HAP-1 (cell line): ENCODE measurements around the gene VWA2.

ENCODE experiments used
- DNase-seq, 2 experiments: peaks; one replicate each; pipeline ENCODE4 v3.0.0-alpha.2; 2016 to 2020; ENCODE audit warnings: low spot score in 2 of 2
- H3K27me3 ChIP-seq: fragments of 250-450 bp; sonication (Bioruptor Pico); 2 replicates; pipeline ENCODE4 v1.5.1; 2020; ENCODE audit warnings: low read depth, mild to moderate bottlenecking, moderate library complexity
- H3K36me3 ChIP-seq: fragments of 250-450 bp; sonication (Bioruptor Pico); replicated peaks from 2 replicates; pipeline ENCODE4 v1.5.1; 2020; ENCODE audit warnings: mild to moderate bottlenecking
- H3K4me1 ChIP-seq: fragments of 250-450 bp; sonication (Bioruptor Pico); 2 replicates; pipeline ENCODE4 v1.5.1; 2020; ENCODE audit warnings: mild to moderate bottlenecking
- H3K4me3 ChIP-seq: fragments of 250-450 bp; sonication (Bioruptor Pico); 2 replicates; pipeline ENCODE4 v1.5.1; 2020; ENCODE audit warnings: mild to moderate bottlenecking, moderate library complexity
- H3K9me3 ChIP-seq: fragments of 250-450 bp; sonication (Bioruptor Pico); 2 replicates; pipeline ENCODE4 v1.5.1; 2020; ENCODE audit warnings: mild to moderate bottlenecking, moderate library complexity
- in situ Hi-C: fragments of 300-500 bp; cut with MboI; formaldehyde crosslinking; loops from 3 replicates; pipeline ENCODE4 v1.14.3; 2020; ENCODE audit warnings: low sequenced_read_pairs, inconsistent platforms, mixed read lengths

VWA2 gene

GRCh38 chr10:114301951-114302710, 63.1 kb downstream of the VWA2 start:
- H3K9me3 ChIP-seq = no peaks in the 10 kb centered on the region
- H3K4me1 ChIP-seq = peaks cover 4% of the 10 kb centered on the region; the same call in 1 of the 2 replicates
- no peaks in the 10 kb centered on the region for H3K36me3 ChIP-seq
- no peaks in the 10 kb centered on the region for H3K27me3 ChIP-seq
- no peak for DNase-seq
- in situ Hi-C loops = loop anchor here (5.0 to 25.0 kb wide), 2 partner anchors 245 to 410 kb away; no protein-coding TSS in a partner anchor
- no peak overlapping the region for H3K4me3 ChIP-seq

- Histone ChIP-seq H3K27me3 (no peaks in the 10 kb centered on the region), H3K4me3 (no peak overlapping the region), H3K9me3 (no peaks in the 10 kb centered on the region), H3K36me3 (no peaks in the 10 kb centered on the region), H3K4me1 (peaks cover 4% of the 10 kb centered on the region; the same call in 1 of the 2 replicates)
- no peak for DNase-seq
- in situ Hi-C loops = loop anchor here (5.0 to 25.0 kb wide), 2 partner anchors 244 to 409 kb away; no protein-coding TSS in a partner anchor
Observed at GRCh38 chr10:114303556-114303955, 64.5 kb downstream of the VWA2 start.

GRCh38 chr10:114304017-114304570, 65.0 kb downstream of the VWA2 start:
- Histone ChIP-seq H3K36me3 (no peaks in the 10 kb centered on the region), H3K27me3 (no peaks in the 10 kb centered on the region), H3K9me3 (no peaks in the 10 kb centered on the region), H3K4me1 (peaks cover 4% of the 10 kb centered on the region; the same call in 1 of the 2 replicates), H3K4me3 (peak overlapping the region; percentile 25)
- DNase-seq = peak; percentile 75 to 87
- in situ Hi-C loops = loop anchor here (5.0 to 25.0 kb wide), 2 partner anchors 243 to 408 kb away; no protein-coding TSS in a partner anchor

- Histone ChIP-seq H3K27me3 (no peaks in the 10 kb centered on the region), H3K9me3 (no peaks in the 10 kb centered on the region), H3K4me1 (peaks cover 4% of the 10 kb centered on the region; the same call in 1 of the 2 replicates), H3K36me3 (no peaks in the 10 kb centered on the region), H3K4me3 (peak overlapping the region; percentile 25)
- DNase-seq = peak; percentile 50 to 85
- in situ Hi-C loops = loop anchor here (5.0 to 25.0 kb wide), 2 partner anchors 243 to 408 kb away; no protein-coding TSS in a partner anchor
Observed at GRCh38 chr10:114304571-114305421, 65.7 kb downstream of the VWA2 start.

- DNase-seq = no peak
- Histone ChIP-seq H3K36me3 (no peaks in the 10 kb centered on the region), H3K27me3 (no peaks in the 10 kb centered on the region), H3K9me3 (no peaks in the 10 kb centered on the region), H3K4me3 (no peak overlapping the region), H3K4me1 (peaks cover 4% of the 10 kb centered on the region; the same call in 1 of the 2 replicates)
- in situ Hi-C loops = loop anchor here (25.0 kb wide), 1 partner anchor 407 kb away; no protein-coding TSS in a partner anchor
Observed at GRCh38 chr10:114305521-114305925, 66.5 kb downstream of the VWA2 start.

GRCh38 chr10:114306116-114306973, 67.3 kb downstream of the VWA2 start:
- Histone ChIP-seq H3K4me1 (peaks cover 4% of the 10 kb centered on the region; the same call in 1 of the 2 replicates), H3K9me3 (no peaks in the 10 kb centered on the region), H3K4me3 (no peak overlapping the region), H3K27me3 (no peaks in the 10 kb centered on the region), H3K36me3 (no peaks in the 10 kb centered on the region)
- DNase-seq = no peak
- in situ Hi-C loops = loop anchor here (25.0 kb wide), 1 partner anchor 406 kb away; no protein-coding TSS in a partner anchor

- in situ Hi-C loops = loop anchor here (25.0 kb wide), 1 partner anchor 405 kb away; no protein-coding TSS in a partner anchor
- no peaks in the 10 kb centered on the region for H3K27me3 ChIP-seq
- no peaks in the 10 kb centered on the region for H3K9me3 ChIP-seq
- DNase-seq = no peak
- no peaks in the 10 kb centered on the region for H3K36me3 ChIP-seq
- H3K4me1 ChIP-seq = peaks cover 4% of the 10 kb centered on the region; the same call in 1 of the 2 replicates
- no peak overlapping the region for H3K4me3 ChIP-seq
Observed at GRCh38 chr10:114307731-114308130, 68.7 kb downstream of the VWA2 start.

GRCh38 chr10:114308531-114309363, 69.7 kb downstream of the VWA2 start:
- Histone ChIP-seq H3K4me3 (no peak overlapping the region), H3K9me3 (no peaks in the 10 kb centered on the region), H3K4me1 (peaks cover 4% of the 10 kb centered on the region; the same call in 1 of the 2 replicates), H3K36me3 (no peaks in the 10 kb centered on the region), H3K27me3 (no peaks in the 10 kb centered on the region)
- in situ Hi-C loops = loop anchor here (25.0 kb wide), 1 partner anchor 404 kb away; no protein-coding TSS in a partner anchor
- DNase-seq = no peak

- no peaks in the 10 kb centered on the region for H3K27me3 ChIP-seq
- in situ Hi-C loops = loop anchor here (25.0 kb wide), 1 partner anchor 403 kb away; no protein-coding TSS in a partner anchor
- H3K4me3 ChIP-seq = no peak overlapping the region
- no peaks in the 10 kb centered on the region for H3K9me3 ChIP-seq
- DNase-seq = no peak
- peaks cover 2% of the 10 kb centered on the region; the same call in 1 of the 2 replicates for H3K4me1 ChIP-seq
- H3K36me3 ChIP-seq = no peaks in the 10 kb centered on the region
Observed at GRCh38 chr10:114309364-114309651, 70.3 kb downstream of the VWA2 start.

- Histone ChIP-seq H3K9me3 (no peaks in the 10 kb centered on the region), H3K27me3 (no peaks in the 10 kb centered on the region), H3K4me1 (no peaks in the 10 kb centered on the region), H3K36me3 (no peaks in the 10 kb centered on the region), H3K4me3 (no peak overlapping the region)
- in situ Hi-C loops = loop anchor here (25.0 kb wide), 1 partner anchor 402 kb away; no protein-coding TSS in a partner anchor
- no peak for DNase-seq
Observed at GRCh38 chr10:114310346-114310745, 71.3 kb downstream of the VWA2 start.

GRCh38 chr10:114311023-114311422, 72.0 kb downstream of the VWA2 start:
- Histone ChIP-seq H3K4me1 (no peaks in the 10 kb centered on the region), H3K36me3 (no peaks in the 10 kb centered on the region), H3K4me3 (no peak overlapping the region), H3K27me3 (no peaks in the 10 kb centered on the region), H3K9me3 (no peaks in the 10 kb centered on the region)
- no peak for DNase-seq
- in situ Hi-C loops = loop anchor here (25.0 kb wide), 1 partner anchor 401 kb away; no protein-coding TSS in a partner anchor
